ENCODE measurements around the gene GCDH.
"Not testable (repeated sequence)": the region's sequence is repeated elsewhere in the genome, so short reads cannot be mapped to it uniquely, and the experiment has no call there.

The GCDH gene

DNA sequence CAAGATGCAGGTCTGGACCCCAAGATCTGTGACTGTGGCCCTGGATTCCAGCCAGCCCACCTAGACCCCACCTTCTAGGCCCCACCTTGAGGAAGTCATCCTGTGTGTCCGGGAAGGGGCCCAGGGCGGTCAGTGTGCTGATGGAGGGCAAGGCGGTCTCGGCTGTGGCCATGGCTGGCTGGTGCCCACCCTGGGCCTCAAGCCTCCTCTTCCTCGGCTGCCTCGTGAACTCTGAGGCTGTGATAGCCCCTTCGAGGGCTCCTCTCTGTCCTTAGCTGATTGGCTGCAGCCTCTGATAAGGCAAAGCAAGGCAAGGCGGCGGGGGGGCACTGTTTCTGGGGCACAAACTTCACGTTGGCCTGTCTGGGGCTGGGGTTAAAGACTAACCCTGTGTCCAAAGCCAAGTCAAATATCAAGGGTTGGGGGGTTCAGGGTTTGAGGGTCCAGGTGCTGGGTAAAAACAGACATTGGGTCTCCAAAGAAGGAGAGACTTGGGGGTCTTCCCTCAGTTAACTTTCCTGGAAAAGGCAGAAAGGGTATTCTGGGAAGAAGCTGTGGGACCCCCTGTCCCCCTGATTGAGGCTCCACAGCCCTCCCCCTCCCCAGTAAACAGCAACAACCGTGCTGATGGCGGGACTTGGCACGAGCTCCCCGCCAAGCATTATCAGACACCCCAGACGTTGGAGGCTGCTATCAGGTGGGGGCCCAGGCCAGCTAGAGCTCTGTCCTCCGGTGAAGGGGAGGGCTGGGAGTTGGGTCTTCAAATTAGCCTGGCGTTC, 3.8 kb upstream of the GCDH start, which contains the start of gene KLF1:
KLF1 (minus strand) TSS at position 233 of the 779 bp plus-strand sequence; CDS start at position 172, 61 bp downstream.
- Histone ChIP-seq H3K4me1 (peaks cover 17 to 64% (median 30%) of the 10 kb centered on the region in 10 experiments), H3K27me3 (peaks cover 30 to 47% (median 43%) of the 10 kb centered on the region in 11 experiments), H3K9ac (no peak within 1 kb of the TSS), H3K9me3 (replicated peaks in 1 of 11) (peaks cover 17 to 36% (median 23%) of the 10 kb centered on the region in 11 experiments), H3K27ac (no peak within 1 kb of the TSS), H4K20me1 (peaks cover 0 to 11% (median 7%) of the 10 kb centered on the region in 11 experiments; a peak in 11 of 22 replicates), H3K4me3 (no peak within 1 kb of the TSS; a peak in 1 of 20 replicates), H3K4me2 (peak within 1 kb of the TSS in 1 of 11 experiments; percentile 88; a peak in 2 of 22 replicates), H3K36me3 (0 out of 22 replicates have a peak, but pooled peaks cover 0 to 4% (median 0%) of the 10 kb centered on the region in 11 experiments)
- TF ChIP-seq Cebpa-rat (IDR thresholded peaks at IDR 0.05), result no peak

GRCh38 chr19:12888006-12888603, 2.9 kb upstream of the GCDH start:
- H3K27ac ChIP-seq, result no peak overlapping the region
- H3K36me3 ChIP-seq, result peaks cover 1 to 13% (median 4%) of the 10 kb centered on the region in 11 experiments; a peak in 18 of 22 replicates
- H3K4me3 ChIP-seq, result no peak overlapping the region
- H3K4me1 ChIP-seq, result peaks cover 19 to 59% (median 32%) of the 10 kb centered on the region in 10 experiments
- H3K9me3 ChIP-seq (replicated peaks in 1 of 11), result peaks cover 17 to 28% (median 23%) of the 10 kb centered on the region in 11 experiments
- TF ChIP-seq Cebpa-rat (IDR thresholded peaks at IDR 0.05), result no peak
- peaks cover 30 to 47% (median 43%) of the 10 kb centered on the region in 11 experiments for H3K27me3 ChIP-seq
- no peak overlapping the region for H3K9ac ChIP-seq
- H4K20me1 ChIP-seq, result peaks cover 0 to 12% (median 7%) of the 10 kb centered on the region in 11 experiments; a peak in 11 of 22 replicates
- no peak overlapping the region for H3K4me2 ChIP-seq

DNA sequence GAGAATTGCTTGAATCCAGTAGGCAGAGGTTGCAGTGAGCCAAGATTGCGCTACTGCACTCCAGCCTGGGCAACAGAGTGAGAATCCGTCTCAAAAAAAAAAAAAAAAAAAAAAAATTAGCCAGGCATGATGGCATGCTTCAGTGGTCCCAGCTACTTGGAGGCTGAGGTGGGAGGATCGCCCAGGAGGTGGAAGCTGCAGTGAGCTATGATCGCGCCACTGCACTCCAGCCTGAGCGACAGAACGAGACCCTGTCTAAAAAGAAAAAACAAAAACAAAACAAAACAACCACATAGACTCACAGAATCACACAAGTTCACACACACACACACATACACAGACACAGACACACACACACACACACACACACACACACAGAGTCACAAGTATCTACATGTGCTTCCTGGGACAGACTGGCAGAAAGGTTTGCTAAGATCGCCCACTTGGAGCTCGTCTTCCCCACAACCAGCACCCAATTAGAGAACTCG, 617 bp upstream of the GCDH start:
- H3K36me3 ChIP-seq, result peaks cover 22 to 36% (median 26%) of the 10 kb centered on the region in 11 experiments
- not testable (repeated sequence) for H3K9me3 ChIP-seq (replicated peaks in 1 of 11)
- peak overlapping the region; percentile 38 to 99 (median 94); a peak in 19 of 20 replicates for H3K4me3 ChIP-seq
- H4K20me1 ChIP-seq, result peaks cover 0 to 12% (median 7%) of the 10 kb centered on the region in 11 experiments; a peak in 11 of 22 replicates
- peaks cover 21 to 28% (median 24%) of the 10 kb centered on the region in 11 experiments for H3K27me3 ChIP-seq
- peaks cover 19 to 37% (median 25%) of the 10 kb centered on the region in 10 experiments for H3K4me1 ChIP-seq
- peak overlapping the region; percentile 62 to 88 (median 79) for H3K4me2 ChIP-seq
- H3K27ac ChIP-seq, result peak overlapping the region in 10 of 11 experiments; percentile 31 to 79 (median 64); a peak in 18 of 22 replicates
- peak overlapping the region; percentile 49 to 90 (median 67); a peak in 21 of 22 replicates for H3K9ac ChIP-seq

DNA sequence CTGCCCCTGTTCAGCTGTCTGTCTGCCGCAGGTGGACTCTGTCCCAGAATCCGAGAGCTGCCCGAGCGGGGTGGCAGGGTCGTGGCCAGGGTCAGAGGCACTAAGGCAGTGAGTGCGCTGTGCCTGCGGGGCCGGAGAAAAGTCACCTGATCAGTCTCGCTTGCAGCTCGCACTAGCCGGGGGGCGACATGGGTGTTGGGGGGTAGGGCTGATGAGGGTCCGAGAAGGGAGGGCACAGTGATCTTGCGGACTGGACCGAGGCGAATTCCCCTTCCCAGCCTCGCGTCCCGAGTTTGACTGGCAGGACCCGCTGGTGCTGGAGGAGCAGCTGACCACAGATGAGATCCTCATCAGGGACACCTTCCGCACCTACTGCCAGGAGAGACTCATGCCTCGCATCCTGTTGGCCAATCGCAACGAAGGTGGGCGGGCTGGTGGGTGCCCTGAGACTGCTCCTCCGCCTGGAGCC, 627 bp downstream of the GCDH start:
- Histone ChIP-seq H3K27ac (peak overlapping the region in 10 of 11 experiments; percentile 30 to 78 (median 70); a peak in 19 of 22 replicates), H4K20me1 (peaks cover 0 to 12% (median 7%) of the 10 kb centered on the region in 11 experiments; a peak in 11 of 22 replicates)

DNA sequence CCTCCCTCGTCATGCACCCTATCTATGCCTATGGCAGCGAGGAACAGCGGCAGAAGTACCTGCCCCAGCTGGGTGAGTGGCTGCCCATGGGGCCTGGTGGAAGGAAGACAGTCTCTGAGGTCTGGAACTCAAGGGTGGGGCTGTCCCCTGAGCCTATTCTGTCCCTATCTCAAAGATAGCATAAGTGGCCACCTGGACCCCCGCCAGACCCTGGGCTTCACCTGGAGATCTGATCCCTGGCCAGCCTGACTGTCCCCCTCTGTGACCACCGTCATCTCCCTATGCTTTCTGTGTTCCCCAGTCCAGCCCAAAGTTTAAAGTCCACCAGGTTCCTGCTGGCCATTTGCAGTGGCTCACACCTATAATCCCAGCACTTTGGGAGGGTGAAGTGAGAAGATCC, 2.6 kb downstream of the GCDH start:
- no peaks in the 10 kb centered on the region for H3K9me3 ChIP-seq (replicated peaks in 1 of 11)
- no peak overlapping the region for H3K4me2 ChIP-seq

More for the DNA sequence above, 627 bp downstream of the GCDH start:
- Histone ChIP-seq H3K4me1 (peaks cover 19 to 28% (median 23%) of the 10 kb centered on the region in 10 experiments), H3K27me3 (peaks cover 8 to 15% (median 12%) of the 10 kb centered on the region in 11 experiments; a peak in 21 of 22 replicates), H3K4me3 (peak overlapping the region; percentile 76 to 99 (median 95)), H3K4me2 (peak overlapping the region; percentile 97 to 100 (median 99)), H3K9ac (peak overlapping the region; percentile 73 to 91 (median 84)), H3K9me3 (replicated peaks in 1 of 11) (no peaks in the 10 kb centered on the region), H3K36me3 (peaks cover 31 to 48% (median 39%) of the 10 kb centered on the region in 11 experiments)
- TF ChIP-seq Cebpa-rat (IDR thresholded peaks at IDR 0.05), result no peak

DNA sequence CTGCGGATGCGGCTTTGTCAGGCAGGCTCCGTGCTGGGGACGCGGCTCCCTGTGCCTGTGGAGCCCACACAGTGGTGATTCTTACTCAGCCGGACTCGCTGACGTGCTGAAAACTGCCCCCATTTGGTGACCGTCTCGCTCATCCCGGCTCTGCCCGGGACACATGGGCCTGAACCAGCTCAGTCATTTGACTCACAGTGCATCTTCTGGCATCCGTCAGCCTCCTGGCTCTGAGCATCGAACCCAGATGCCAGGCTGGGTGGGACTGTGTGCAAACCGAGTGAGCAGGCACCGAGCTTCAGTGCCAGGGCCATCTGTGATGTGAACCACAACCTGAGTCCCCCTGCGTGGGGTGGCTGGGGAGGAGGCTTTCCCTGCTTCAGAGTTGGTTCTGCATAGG, 5.5 kb downstream of the GCDH start:
- H3K9ac ChIP-seq, result 0 out of 22 replicates have a peak overlapping the region, but pooled peaks of 2 of the 11 experiments have one; percentile 6 to 26
- H3K4me3 ChIP-seq, result no peak overlapping the region
- H3K4me1 ChIP-seq, result peaks cover 8 to 14% (median 12%) of the 10 kb centered on the region in 10 experiments
- H3K27ac ChIP-seq, result no peak overlapping the region
- peaks cover 0 to 23% (median 6%) of the 10 kb centered on the region in 11 experiments; a peak in 11 of 22 replicates for H4K20me1 ChIP-seq
- no peak for TF ChIP-seq Cebpa-rat (IDR thresholded peaks at IDR 0.05)
- no peaks in the 10 kb centered on the region for H3K27me3 ChIP-seq
- peaks cover 64 to 93% (median 78%) of the 10 kb centered on the region in 11 experiments for H3K36me3 ChIP-seq
- H3K9me3 ChIP-seq (replicated peaks in 1 of 11), result no peaks in the 10 kb centered on the region
- no peak overlapping the region for H3K4me2 ChIP-seq

More for the DNA sequence above, 2.6 kb downstream of the GCDH start:
- no peak overlapping the region; a peak in 1 of 22 replicates for H3K9ac ChIP-seq
- no peak overlapping the region for H3K4me3 ChIP-seq
- no peak overlapping the region for H3K27ac ChIP-seq
- H3K36me3 ChIP-seq, result peaks cover 51 to 68% (median 59%) of the 10 kb centered on the region in 11 experiments
- TF ChIP-seq Cebpa-rat (IDR thresholded peaks at IDR 0.05), result no peak
- peaks cover 0 to 23% (median 7%) of the 10 kb centered on the region in 11 experiments; a peak in 11 of 22 replicates for H4K20me1 ChIP-seq
- no peaks in the 10 kb centered on the region for H3K27me3 ChIP-seq
- peaks cover 19 to 28% (median 23%) of the 10 kb centered on the region in 10 experiments for H3K4me1 ChIP-seq

- Histone ChIP-seq H3K27ac (no peak overlapping the region), H3K36me3 (peaks cover 42 to 89% (median 64%) of the 10 kb centered on the region in 11 experiments), H3K4me3 (no peak overlapping the region), H3K27me3 (no peaks in the 10 kb centered on the region), H3K9me3 (replicated peaks in 1 of 11) (no peaks in the 10 kb centered on the region), H4K20me1 (peaks cover 0 to 15% (median 0%) of the 10 kb centered on the region in 11 experiments; a peak in 1 of 22 replicates), H3K4me2 (no peak overlapping the region), H3K9ac (no peak overlapping the region), H3K4me1 (no peaks in the 10 kb centered on the region)
- no peak for TF ChIP-seq Cebpa-rat (IDR thresholded peaks at IDR 0.05)
Observed at GRCh38 chr19:12899891-12900518, 9.0 kb downstream of the GCDH start.

DNA sequence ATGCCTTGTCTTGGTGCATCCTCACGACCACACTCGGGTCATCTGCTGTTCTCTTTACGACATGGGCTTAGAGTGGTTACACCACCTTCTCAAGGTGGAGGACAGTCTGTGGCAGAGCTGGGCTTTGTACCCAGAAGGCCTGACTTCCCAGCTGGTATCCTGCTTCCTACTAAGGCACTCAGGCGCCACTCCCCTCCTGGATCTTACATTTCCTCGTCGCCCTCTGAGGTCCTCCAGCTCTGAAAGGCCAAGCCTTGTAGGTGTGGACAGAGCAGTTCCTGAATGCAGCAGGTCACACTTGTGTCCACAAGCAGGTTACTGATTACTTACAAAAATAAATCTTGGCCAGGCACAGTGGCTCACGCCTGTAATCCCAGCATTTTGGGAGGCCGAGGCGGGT, 16.2 kb downstream of the GCDH start:
- Histone ChIP-seq H3K4me3 (no peak overlapping the region), H4K20me1 (no peaks in the 10 kb centered on the region), H3K4me2 (no peak overlapping the region), H3K4me1 (no peaks in the 10 kb centered on the region), H3K27me3 (no peaks in the 10 kb centered on the region), H3K9me3 (replicated peaks in 1 of 11) (no peaks in the 10 kb centered on the region), H3K27ac (no peak overlapping the region), H3K36me3 (peaks cover 0 to 29% (median 9%) of the 10 kb centered on the region in 11 experiments; a peak in 12 of 22 replicates), H3K9ac (no peak overlapping the region)
- no peak for TF ChIP-seq Cebpa-rat (IDR thresholded peaks at IDR 0.05)

Data from BLaER1 treated with 17β-estradiol and CSF1 and Interleukin-3, amounts not matched to agents 10 nM and 100 nM (cell line).